Naive thymus-derived CD4-positive, alpha-beta T cell (primary cell): ENCODE measurements around the gene ADAR. TPM values are rescaled to one million over a fixed set of nuclear protein-coding genes. Genes with fewer than 3 reads are reported as not detected.

ENCODE experiments used
- ATAC-seq: fragments of 150-1000 bp; cut with Tn5 transposase; 2 replicates; pipeline ENCODE4 v1.10.0; 2021; ENCODE audit warnings: mild to moderate bottlenecking, moderate library complexity
- CTCF ChIA-PET: fragments of 350-600 bp; sonication (Branson Sonifier 250); formaldehyde crosslinking; loops from one replicate; lab custom pipeline; 2021; ENCODE audit warnings: antibody characterized with exemption; lab: Charles Lee
- POLR2A ChIA-PET: fragments of 350-600 bp; sonication (Branson Sonifier 250); formaldehyde crosslinking; loops from one replicate; lab custom pipeline; 2021; ENCODE audit warnings: antibody characterized with exemption, inconsistent platforms; lab: Charles Lee
- DNase-seq, 9 donors: peaks; one replicate each; pipeline versions ENCODE4 v3.0.0 to v3.0.0-alpha.2; 2020 to 2022; ENCODE audit warnings: mixed read lengths in 1 of 9
- H3K27ac ChIP-seq: one replicate; pipeline ENCODE4 v1.7.0; 2013; ENCODE audit warnings: mild to moderate bottlenecking, low read depth, low read length, moderate library complexity
- H3K27me3 ChIP-seq, 2 donors: one replicate each; pipeline ENCODE4 v1.7.0; 2013; ENCODE audit warnings: low read length in 2 of 2, mild to moderate bottlenecking in 2 of 2, moderate library complexity in 2 of 2; ENCODE audit not compliant: control insufficient read depth in 2 of 2, insufficient read depth in 2 of 2
- H3K36me3 ChIP-seq, 3 experiments: 1 replicate in 2 of 3; 2 replicates in 1 of 3; pipeline ENCODE4 v1.7.0; 2013; ENCODE audit warnings: low read length in 3 of 3, mild to moderate bottlenecking in 3 of 3, moderate library complexity in 1 of 3; ENCODE audit not compliant: insufficient read depth in 3 of 3, control insufficient read depth in 2 of 3
- H3K4me1 ChIP-seq, 2 donors: one replicate each; pipeline ENCODE4 v1.7.0; 2013; ENCODE audit warnings: low read length in 2 of 2, mild to moderate bottlenecking in 2 of 2, moderate library complexity in 1 of 2; ENCODE audit not compliant: control insufficient read depth in 2 of 2, insufficient read depth in 2 of 2
- H3K4me3 ChIP-seq: 2 replicates; pipeline ENCODE4 v1.7.0; 2013; ENCODE audit warnings: mild to moderate bottlenecking, low read length
- H3K9me3 ChIP-seq, 3 experiments: 1 replicate in 2 of 3; 2 replicates in 1 of 3; pipeline ENCODE4 v1.7.0; 2013; ENCODE audit warnings: low read length in 3 of 3; ENCODE audit not compliant: control insufficient read depth in 2 of 3
- H3K27ac Mint-ChIP-seq, 9 donors: one replicate each; pipeline ENCODE4 v1.8.0; 2020 to 2022; ENCODE audit warnings: mixed read lengths in 9 of 9, mild to moderate bottlenecking in 8 of 9, moderate library complexity in 5 of 9, inconsistent platforms in 2 of 9
- H3K27me3 Mint-ChIP-seq, 5 donors: one replicate each; pipeline ENCODE4 v1.8.0; 2021 to 2022; ENCODE audit warnings: mixed read lengths in 5 of 5, mild to moderate bottlenecking in 1 of 5
- H3K36me3 Mint-ChIP-seq, 5 donors: one replicate each; pipeline ENCODE4 v1.8.0; 2020 to 2022; ENCODE audit warnings: mixed read lengths in 5 of 5, mild to moderate bottlenecking in 3 of 5, inconsistent platforms in 1 of 5
- H3K4me1 Mint-ChIP-seq, 7 donors: one replicate each; pipeline ENCODE4 v1.8.0; 2020 to 2022; ENCODE audit warnings: mixed read lengths in 7 of 7, mild to moderate bottlenecking in 3 of 7, inconsistent platforms in 1 of 7
- H3K4me3 Mint-ChIP-seq, 10 donors: one replicate each; pipeline ENCODE4 v1.8.0; 2020 to 2022; ENCODE audit warnings: mild to moderate bottlenecking in 10 of 10, mixed read lengths in 10 of 10, moderate library complexity in 6 of 10, inconsistent platforms in 2 of 10
- H3K9me3 Mint-ChIP-seq, 11 donors: one replicate each; pipeline ENCODE4 v1.8.0; 2020 to 2022; ENCODE audit warnings: mixed read lengths in 11 of 11, mild to moderate bottlenecking in 4 of 11, inconsistent platforms in 1 of 11, moderate library complexity in 1 of 11
- intact Hi-C, 2 donors: fragments of 100-400 bp; cut with micrococcal nuclease; formaldehyde crosslinking; loops; one replicate each; pipeline ENCODE4 v1.15.1; 2023
- polyA plus RNA-seq, 2 donors: library from polyadenylated mRNA; unstranded; fragments of 300-500 nt; fragmentation: Illumina TruSeq; gene quantifications; one replicate each; pipeline ENCODE4 v1.2.3, GENCODE V29; 2021
- total RNA-seq, 6 experiments: library from RNA in 5 of 6; stranded (reverse) in 5 of 6; gene quantifications; 1 replicate in 5 of 6; 2 replicates in 1 of 6; pipeline ENCODE4 v1.2.3 and lab custom pipeline; 2021 to 2026

Gene ADAR
- total and polyA plus RNA-seq, 7 experiments from 2014 or later: 101 to 408 (median 220) TPM

DNA sequence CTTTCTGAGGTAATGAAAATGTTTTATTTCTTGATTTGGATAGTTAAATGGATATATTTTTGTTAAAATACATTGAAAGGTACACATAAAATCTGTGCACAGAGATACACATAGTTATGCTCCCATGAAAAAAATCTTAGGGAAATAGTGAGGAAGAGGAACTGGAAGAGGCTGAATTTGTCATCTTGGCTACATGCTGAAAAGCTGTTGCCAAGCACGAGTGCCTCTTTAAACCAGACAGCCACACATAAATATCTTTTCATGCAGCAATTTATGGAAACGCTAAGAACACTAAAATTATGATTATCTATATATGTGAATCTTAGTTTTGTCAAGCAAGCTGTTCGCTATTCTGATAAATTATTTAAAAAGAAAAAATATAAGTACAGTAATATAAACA, 12.8 kb upstream of the ADAR start:
- CTCF ChIA-PET: no interaction called here
- Histone ChIP-seq H3K27ac (no peak overlapping the region), H3K27me3 (no peaks in the 10 kb centered on the region), H3K4me3 (no peak overlapping the region), H3K4me1 (peaks cover 0 to 22% of the 10 kb centered on the region in 2 donors), H3K9me3 (no peaks in the 10 kb centered on the region), H3K36me3 (peaks cover 0 to 8% (median 7%) of the 10 kb centered on the region in 3 experiments)
- H3K9me3 Mint-ChIP-seq: no peaks in the 10 kb centered on the region
- no peak overlapping the region for H3K4me3 Mint-ChIP-seq
- POLR2A ChIA-PET: interaction anchor here (0.6 to 1.0 kb wide), 3 partner anchors 11 to 743 kb away, joined by 4 to 6 read pairs (median 4); no protein-coding TSS in a partner anchor
- intact Hi-C loops: no loop called here
- DNase-seq (no peak), ATAC-seq (no peak)
- no peaks in the 10 kb centered on the region for H3K27me3 Mint-ChIP-seq
- H3K27ac Mint-ChIP-seq: no peak overlapping the region
- H3K36me3 Mint-ChIP-seq: peaks cover 0 to 16% (median 3%) of the 10 kb centered on the region in 5 donors
- H3K4me1 Mint-ChIP-seq: peaks cover 28 to 76% (median 66%) of the 10 kb centered on the region in 7 donors

DNA sequence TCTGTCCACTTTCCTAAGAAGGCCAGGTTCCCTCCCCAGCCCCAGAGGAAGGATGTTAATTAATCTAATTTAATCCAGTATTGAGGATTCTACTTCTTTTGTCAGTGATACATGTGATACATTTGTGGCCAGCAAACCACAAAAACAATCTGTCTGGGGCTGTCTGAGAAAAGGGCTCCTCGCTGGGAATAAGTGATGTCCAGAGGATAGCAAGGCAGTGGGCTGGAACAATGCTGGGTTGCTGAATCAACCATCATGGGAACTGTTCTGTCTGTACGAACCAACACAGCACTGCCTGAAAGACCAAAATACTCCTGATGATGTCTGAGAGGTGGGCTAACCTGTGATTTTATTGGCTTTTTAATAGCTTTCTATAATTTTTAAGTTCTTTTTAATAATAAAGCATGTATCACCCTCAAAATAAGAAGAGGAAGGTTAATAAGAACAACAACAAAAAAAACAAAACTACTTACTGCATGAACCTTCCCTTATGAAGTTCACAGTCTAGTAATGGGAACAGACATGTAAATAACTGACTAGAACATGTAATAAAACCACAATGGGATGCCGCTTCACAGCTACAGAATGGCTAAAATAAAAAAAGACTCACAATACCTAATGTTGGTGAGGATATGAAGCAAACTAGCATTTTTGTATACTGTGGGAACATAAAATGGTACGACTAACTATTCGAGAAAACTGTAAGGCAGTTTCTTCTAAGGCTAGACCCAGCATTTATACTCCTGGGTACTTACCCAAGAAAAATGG, 11.4 kb upstream of the ADAR start:
- ChIA-PET POLR2A (interaction anchor here (0.6 to 2.4 kb wide), 3 partner anchors 10 to 19 kb away, joined by 4 to 6 read pairs (median 4); no protein-coding TSS in a partner anchor), CTCF (no interaction called here)
- H3K4me3 Mint-ChIP-seq: peak overlapping the region in 3 of 10 donors; percentile 21 to 36 (median 31)
- peaks cover 36 to 74% (median 70%) of the 10 kb centered on the region in 7 donors for H3K4me1 Mint-ChIP-seq
- intact Hi-C loops: no loop called here
- peaks cover 0 to 12% (median 3%) of the 10 kb centered on the region in 5 donors for H3K36me3 Mint-ChIP-seq
- H3K4me3 ChIP-seq: no peak overlapping the region
- ATAC-seq (no peak), DNase-seq (no peak)
- H3K9me3 ChIP-seq: no peaks in the 10 kb centered on the region
- H3K27me3 ChIP-seq: no peaks in the 10 kb centered on the region
- H3K27ac ChIP-seq: no peak overlapping the region
- peaks cover 0 to 6% (median 0%) of the 10 kb centered on the region in 3 experiments for H3K36me3 ChIP-seq
- peak overlapping the region in 5 of 9 donors; percentile 22 to 51 (median 45) for H3K27ac Mint-ChIP-seq
- H3K27me3 Mint-ChIP-seq: no peaks in the 10 kb centered on the region
- no peaks in the 10 kb centered on the region for H3K9me3 Mint-ChIP-seq
- peaks cover 0 to 31% of the 10 kb centered on the region in 2 donors for H3K4me1 ChIP-seq

DNA sequence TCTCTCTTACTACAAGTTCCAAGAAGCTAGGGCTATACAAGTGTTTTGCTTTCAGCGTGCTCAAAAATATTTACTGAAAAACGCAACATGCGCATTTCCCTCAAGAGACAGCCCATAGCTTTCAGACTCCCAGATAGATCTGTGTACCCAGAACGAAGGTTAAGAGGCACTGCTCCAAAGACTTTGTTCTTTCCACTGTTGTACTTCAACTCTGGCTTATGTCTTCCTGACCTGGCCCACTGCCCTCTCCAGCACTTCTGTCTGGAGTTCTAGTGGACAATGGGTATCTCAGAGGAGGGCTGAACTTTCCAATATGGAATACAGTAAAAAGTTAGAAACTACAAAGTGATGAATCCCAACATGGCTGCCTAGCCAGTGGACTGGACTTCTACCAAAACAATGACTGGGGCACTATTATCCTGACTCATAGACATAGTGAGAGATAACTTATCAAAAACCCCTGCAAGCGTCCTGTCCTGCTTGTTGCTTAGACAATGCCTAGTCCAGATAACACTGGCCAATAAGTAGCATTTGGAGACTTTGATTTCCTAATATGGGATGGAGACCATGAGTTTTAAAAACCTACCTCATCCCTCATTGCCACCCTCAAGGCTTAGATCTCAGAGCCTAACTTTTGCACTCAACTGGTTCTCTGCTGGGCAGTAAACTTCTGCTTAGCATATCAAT, 8.8 kb upstream of the ADAR start:
- H3K4me1 Mint-ChIP-seq: peaks cover 22 to 60% (median 55%) of the 10 kb centered on the region in 7 donors
- DNase-seq: no peak
- no peaks in the 10 kb centered on the region for H3K27me3 Mint-ChIP-seq
- H3K27ac ChIP-seq: no peak overlapping the region
- H3K4me1 ChIP-seq: peaks cover 0 to 19% of the 10 kb centered on the region in 2 donors
- POLR2A ChIA-PET: no interaction called here
- no peak overlapping the region for H3K4me3 ChIP-seq
- CTCF ChIA-PET: no interaction called here
- no peak for ATAC-seq
- peaks cover 0 to 3% (median 0%) of the 10 kb centered on the region in 3 experiments for H3K36me3 ChIP-seq
- intact Hi-C loops: no loop called here
- no peaks in the 10 kb centered on the region for H3K9me3 Mint-ChIP-seq
- H3K27ac Mint-ChIP-seq: peak overlapping the region in 4 of 9 donors; percentile 6 to 78 (median 52)
- H3K4me3 Mint-ChIP-seq: peak overlapping the region in 1 of 10 donors; percentile 26
- H3K36me3 Mint-ChIP-seq: peaks cover 0 to 10% (median 3%) of the 10 kb centered on the region in 5 donors
- no peaks in the 10 kb centered on the region for H3K9me3 ChIP-seq
- H3K27me3 ChIP-seq: no peaks in the 10 kb centered on the region

DNA sequence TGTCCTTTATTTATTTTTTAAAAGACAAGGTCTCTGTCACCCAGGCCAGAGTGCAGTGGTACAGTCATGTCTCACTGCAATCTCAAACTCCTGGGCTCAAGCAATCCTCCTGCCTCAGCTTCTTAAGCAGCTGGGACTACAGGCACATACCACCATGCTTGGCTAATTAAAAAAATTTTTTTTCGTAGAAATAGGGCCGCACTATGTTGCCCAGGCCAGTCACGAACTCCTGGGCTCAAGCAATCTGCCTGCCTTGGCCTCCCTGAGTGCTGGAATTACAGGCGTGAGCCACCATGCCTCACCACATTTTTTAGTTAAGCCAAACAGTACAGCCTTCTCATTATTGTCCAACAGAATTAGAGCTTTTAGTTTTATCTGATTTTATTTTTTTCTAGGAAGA, 7.4 kb upstream of the ADAR start:
- intact Hi-C loops: no loop called here
- CTCF ChIA-PET: no interaction called here
- H3K4me3 Mint-ChIP-seq: no peak overlapping the region

DNA sequence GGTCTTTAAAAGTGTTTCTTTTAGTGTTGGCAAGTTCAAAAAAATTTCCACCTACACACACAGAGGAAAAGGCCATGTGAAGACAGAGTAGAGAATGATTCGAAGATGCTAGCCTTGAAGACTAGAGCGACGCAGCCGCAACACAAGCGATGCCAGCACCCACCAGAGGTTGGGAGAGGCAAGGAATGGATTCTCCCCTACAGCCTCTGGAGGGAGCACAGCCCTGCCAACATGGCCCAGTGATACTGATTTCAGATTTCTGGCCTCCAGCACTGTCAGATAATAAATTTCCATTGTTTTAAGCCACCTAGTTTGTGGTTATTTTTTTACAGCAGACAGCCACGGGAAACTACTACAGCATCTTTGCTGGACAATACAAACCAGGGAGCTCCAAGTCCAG, 6.9 kb upstream of the ADAR start:
- ATAC-seq: no peak
- Mint-ChIP-seq H3K27ac (peak overlapping the region in 7 of 9 donors; percentile 5 to 72 (median 51)), H3K4me3 (peak overlapping the region in 1 of 10 donors; percentile 5), H3K36me3 (peaks cover 0 to 10% (median 3%) of the 10 kb centered on the region in 5 donors), H3K4me1 (peaks cover 30 to 66% (median 65%) of the 10 kb centered on the region in 7 donors), H3K9me3 (no peaks in the 10 kb centered on the region), H3K27me3 (no peaks in the 10 kb centered on the region)
- Histone ChIP-seq H3K27ac (no peak overlapping the region), H3K4me1 (peaks cover 6 to 20% of the 10 kb centered on the region in 2 donors), H3K27me3 (no peaks in the 10 kb centered on the region), H3K4me3 (no peak overlapping the region), H3K9me3 (no peaks in the 10 kb centered on the region), H3K36me3 (peaks cover 0 to 3% (median 0%) of the 10 kb centered on the region in 3 experiments)
- no peak for DNase-seq
- POLR2A ChIA-PET: interaction anchor here (0.7 kb wide), 1 partner anchor 10 kb away, joined by 3 read pairs; no protein-coding TSS in a partner anchor
- intact Hi-C loops: no loop called here
- CTCF ChIA-PET: no interaction called here

More for the DNA sequence above, 7.4 kb upstream of the ADAR start:
- Histone ChIP-seq H3K4me1 (peaks cover under 1 to 15% of the 10 kb centered on the region in 2 donors), H3K27me3 (no peaks in the 10 kb centered on the region), H3K36me3 (peaks cover 0 to 3% (median 0%) of the 10 kb centered on the region in 3 experiments), H3K27ac (no peak overlapping the region), H3K4me3 (no peak overlapping the region), H3K9me3 (no peaks in the 10 kb centered on the region)
- Mint-ChIP-seq H3K9me3 (no peaks in the 10 kb centered on the region), H3K27me3 (no peaks in the 10 kb centered on the region), H3K36me3 (peaks cover 0 to 10% (median 3%) of the 10 kb centered on the region in 5 donors), H3K27ac (peak overlapping the region in 2 of 9 donors; percentile 6 to 72), H3K4me1 (peaks cover 26 to 64% (median 61%) of the 10 kb centered on the region in 7 donors)
- no peak for DNase-seq
- POLR2A ChIA-PET: interaction anchor here (0.7 kb wide), 1 partner anchor 10 kb away, joined by 3 read pairs; no protein-coding TSS in a partner anchor
- ATAC-seq: no peak

DNA sequence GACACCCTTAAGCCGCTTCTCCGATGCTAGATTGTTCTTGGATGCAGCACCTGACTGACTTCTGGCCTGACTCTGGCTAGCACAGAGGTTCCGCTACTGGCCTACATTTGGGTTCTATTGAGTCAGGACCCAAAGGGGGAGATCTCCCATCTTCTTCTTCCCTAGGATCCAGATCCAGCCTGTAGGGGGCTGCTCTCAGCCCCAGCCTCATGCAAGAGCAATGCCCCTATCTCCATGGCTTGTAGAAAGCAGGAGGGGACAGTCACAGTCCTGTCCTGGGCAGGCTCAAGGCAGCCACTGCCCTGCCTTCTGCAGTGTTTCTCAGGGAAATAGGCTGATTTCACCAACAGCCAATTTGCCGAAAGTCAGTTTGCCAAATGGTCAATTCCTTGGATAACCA, 6.3 kb upstream of the ADAR start:
- Histone ChIP-seq H3K4me3 (no peak overlapping the region), H3K36me3 (peaks cover 0 to 3% (median 0%) of the 10 kb centered on the region in 3 experiments), H3K27me3 (no peaks in the 10 kb centered on the region), H3K4me1 (peaks cover 13 to 26% of the 10 kb centered on the region in 2 donors), H3K9me3 (no peaks in the 10 kb centered on the region), H3K27ac (no peak overlapping the region)
- H3K27ac Mint-ChIP-seq: peak overlapping the region in 6 of 9 donors; percentile 5 to 72 (median 38)
- no peaks in the 10 kb centered on the region for H3K27me3 Mint-ChIP-seq
- POLR2A ChIA-PET: interaction anchor here (0.6 kb wide), 1 partner anchor 555 kb away, joined by 3 read pairs; no protein-coding TSS in a partner anchor
- no peak for DNase-seq
- CTCF ChIA-PET: interaction anchor here (0.6 kb wide), 2 partner anchors 9 to 281 kb away, joined by 4 read pairs; no protein-coding TSS in a partner anchor
- no peak overlapping the region for H3K4me3 Mint-ChIP-seq
- intact Hi-C loops: no loop called here
- peaks cover 36 to 66% (median 65%) of the 10 kb centered on the region in 7 donors for H3K4me1 Mint-ChIP-seq
- ATAC-seq: no peak
- peaks cover 0 to 10% (median 3%) of the 10 kb centered on the region in 5 donors for H3K36me3 Mint-ChIP-seq
- H3K9me3 Mint-ChIP-seq: no peaks in the 10 kb centered on the region
